Measurements from ENCODE around the gene ZBED5.

ZBED5 gene

DNA sequence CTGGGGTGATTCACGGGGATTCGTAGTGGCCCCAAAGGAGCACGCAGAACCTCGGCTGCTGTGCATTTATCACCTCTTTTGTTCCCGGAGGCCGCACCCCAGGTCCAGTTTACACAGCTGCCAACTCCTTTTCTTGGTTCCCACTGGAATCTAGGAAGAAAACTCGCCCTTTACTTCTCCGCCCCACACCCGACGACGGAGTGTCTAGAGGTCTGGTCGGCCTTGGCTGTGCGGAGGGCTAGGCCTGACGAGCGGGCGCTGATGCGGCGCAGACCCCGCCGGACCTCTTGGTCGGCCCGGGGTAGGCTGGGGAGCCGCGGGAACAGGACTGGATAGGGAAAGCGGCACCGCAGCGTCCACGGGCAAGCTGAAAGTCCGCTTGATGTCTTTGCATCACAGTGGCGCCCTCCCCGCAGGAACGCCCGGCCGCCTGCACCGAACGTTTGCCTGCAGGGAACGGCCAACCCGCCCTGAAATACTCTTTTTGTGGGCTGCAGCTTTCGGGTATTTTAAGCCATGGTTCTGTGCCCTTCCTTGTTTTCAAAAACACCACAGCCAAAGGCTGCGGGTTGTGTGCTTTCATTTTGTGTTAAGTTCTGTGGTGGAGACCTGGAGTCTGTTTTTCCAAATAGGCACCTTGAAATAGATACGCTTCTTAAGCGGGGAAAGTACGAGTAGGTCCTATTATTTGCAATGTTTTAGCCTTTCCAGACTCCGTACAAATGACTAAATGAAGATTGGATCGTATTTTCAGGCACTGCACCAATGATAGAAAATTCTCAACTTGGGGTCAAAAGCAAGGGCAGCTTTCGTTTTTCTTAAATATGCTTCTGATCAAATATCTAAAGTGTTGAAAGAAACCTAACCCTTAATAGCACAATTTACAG is 829 bp upstream of the ZBED5 start:
- Histone ChIP-seq H3K27me3 (ENCODE audit: insufficient read depth, poor library complexity, severe bottlenecking) (no peaks in the 10 kb centered on the region), H3K27ac (replicated peaks) (peak overlapping the region; percentile 87), H3K4me3 (replicated peaks; ENCODE audit: insufficient read depth, low read length) (peak overlapping the region; percentile 97)
- peak in 1 of 2 experiments; percentile 66 for DNase-seq (ENCODE audit: low read depth in 1 of 2, low spot score in 1 of 2)
- 0 out of 2 replicates have a peak, but pooled peaks have one; percentile 12 for TF ChIP-seq GABPA (IDR thresholded peaks at IDR 0.05; ENCODE audit: low read depth)
- TF ChIP-seq, protein P1, sequence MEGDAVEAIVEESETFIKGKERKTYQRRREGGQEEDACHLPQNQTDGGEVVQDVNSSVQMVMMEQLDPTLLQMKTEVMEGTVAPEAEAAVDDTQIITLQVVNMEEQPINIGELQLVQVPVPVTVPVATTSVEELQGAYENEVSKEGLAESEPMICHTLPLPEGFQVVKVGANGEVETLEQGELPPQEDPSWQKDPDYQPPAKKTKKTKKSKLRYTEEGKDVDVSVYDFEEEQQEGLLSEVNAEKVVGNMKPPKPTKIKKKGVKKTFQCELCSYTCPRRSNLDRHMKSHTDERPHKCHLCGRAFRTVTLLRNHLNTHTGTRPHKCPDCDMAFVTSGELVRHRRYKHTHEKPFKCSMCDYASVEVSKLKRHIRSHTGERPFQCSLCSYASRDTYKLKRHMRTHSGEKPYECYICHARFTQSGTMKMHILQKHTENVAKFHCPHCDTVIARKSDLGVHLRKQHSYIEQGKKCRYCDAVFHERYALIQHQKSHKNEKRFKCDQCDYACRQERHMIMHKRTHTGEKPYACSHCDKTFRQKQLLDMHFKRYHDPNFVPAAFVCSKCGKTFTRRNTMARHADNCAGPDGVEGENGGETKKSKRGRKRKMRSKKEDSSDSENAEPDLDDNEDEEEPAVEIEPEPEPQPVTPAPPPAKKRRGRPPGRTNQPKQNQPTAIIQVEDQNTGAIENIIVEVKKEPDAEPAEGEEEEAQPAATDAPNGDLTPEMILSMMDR (IDR thresholded peaks at IDR 0.05; ENCODE audit: insufficient read depth, low read length): no peak
- TF ChIP-seq, protein P2, sequence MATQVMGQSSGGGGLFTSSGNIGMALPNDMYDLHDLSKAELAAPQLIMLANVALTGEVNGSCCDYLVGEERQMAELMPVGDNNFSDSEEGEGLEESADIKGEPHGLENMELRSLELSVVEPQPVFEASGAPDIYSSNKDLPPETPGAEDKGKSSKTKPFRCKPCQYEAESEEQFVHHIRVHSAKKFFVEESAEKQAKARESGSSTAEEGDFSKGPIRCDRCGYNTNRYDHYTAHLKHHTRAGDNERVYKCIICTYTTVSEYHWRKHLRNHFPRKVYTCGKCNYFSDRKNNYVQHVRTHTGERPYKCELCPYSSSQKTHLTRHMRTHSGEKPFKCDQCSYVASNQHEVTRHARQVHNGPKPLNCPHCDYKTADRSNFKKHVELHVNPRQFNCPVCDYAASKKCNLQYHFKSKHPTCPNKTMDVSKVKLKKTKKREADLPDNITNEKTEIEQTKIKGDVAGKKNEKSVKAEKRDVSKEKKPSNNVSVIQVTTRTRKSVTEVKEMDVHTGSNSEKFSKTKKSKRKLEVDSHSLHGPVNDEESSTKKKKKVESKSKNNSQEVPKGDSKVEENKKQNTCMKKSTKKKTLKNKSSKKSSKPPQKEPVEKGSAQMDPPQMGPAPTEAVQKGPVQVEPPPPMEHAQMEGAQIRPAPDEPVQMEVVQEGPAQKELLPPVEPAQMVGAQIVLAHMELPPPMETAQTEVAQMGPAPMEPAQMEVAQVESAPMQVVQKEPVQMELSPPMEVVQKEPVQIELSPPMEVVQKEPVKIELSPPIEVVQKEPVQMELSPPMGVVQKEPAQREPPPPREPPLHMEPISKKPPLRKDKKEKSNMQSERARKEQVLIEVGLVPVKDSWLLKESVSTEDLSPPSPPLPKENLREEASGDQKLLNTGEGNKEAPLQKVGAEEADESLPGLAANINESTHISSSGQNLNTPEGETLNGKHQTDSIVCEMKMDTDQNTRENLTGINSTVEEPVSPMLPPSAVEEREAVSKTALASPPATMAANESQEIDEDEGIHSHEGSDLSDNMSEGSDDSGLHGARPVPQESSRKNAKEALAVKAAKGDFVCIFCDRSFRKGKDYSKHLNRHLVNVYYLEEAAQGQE (IDR thresholded peaks at IDR 0.05; ENCODE audit: insufficient replicate concordance, low read depth): no peak
- TF ChIP-seq SPI1 (IDR thresholded peaks at IDR 0.05; ENCODE audit: borderline replicate concordance, low read depth): no peak; the same call in 1 of the 2 replicates
- no peak for TF ChIP-seq POLR2AphosphoS5 (IDR thresholded peaks at IDR 0.05; ENCODE audit: low read depth)

DNA sequence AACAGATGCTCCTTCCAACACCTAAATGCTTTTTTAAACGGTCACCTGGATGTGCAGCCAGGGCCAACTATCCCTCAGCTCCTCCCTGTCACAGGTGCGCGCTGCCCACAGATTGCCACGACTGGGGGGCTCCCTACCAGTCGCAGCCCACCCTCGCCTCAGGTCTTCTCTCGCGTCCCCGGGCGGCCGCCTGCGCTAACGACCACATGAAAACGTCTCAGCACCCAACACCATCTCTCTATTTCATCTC is 469 bp downstream of the ZBED5 start:
- Histone ChIP-seq H3K4me3 (replicated peaks; ENCODE audit: insufficient read depth, low read length) (peak overlapping the region; percentile 97), H3K27me3 (ENCODE audit: insufficient read depth, poor library complexity, severe bottlenecking) (no peaks in the 10 kb centered on the region), H3K27ac (replicated peaks) (peak overlapping the region; percentile 87)
- no peak for DNase-seq (ENCODE audit: low read depth in 1 of 2, low spot score in 1 of 2)
- TF ChIP-seq, protein P2 (IDR thresholded peaks at IDR 0.05; ENCODE audit: insufficient replicate concordance, low read depth): no peak
- no peak for TF ChIP-seq GABPA (IDR thresholded peaks at IDR 0.05; ENCODE audit: low read depth)
- no peak for TF ChIP-seq SPI1 (IDR thresholded peaks at IDR 0.05; ENCODE audit: borderline replicate concordance, low read depth)
- TF ChIP-seq POLR2AphosphoS5 (IDR thresholded peaks at IDR 0.05; ENCODE audit: low read depth): 0 out of 2 replicates have a peak, but pooled peaks have one; percentile 16
- TF ChIP-seq, protein P1 (IDR thresholded peaks at IDR 0.05; ENCODE audit: insufficient read depth, low read length): no peak

DNA sequence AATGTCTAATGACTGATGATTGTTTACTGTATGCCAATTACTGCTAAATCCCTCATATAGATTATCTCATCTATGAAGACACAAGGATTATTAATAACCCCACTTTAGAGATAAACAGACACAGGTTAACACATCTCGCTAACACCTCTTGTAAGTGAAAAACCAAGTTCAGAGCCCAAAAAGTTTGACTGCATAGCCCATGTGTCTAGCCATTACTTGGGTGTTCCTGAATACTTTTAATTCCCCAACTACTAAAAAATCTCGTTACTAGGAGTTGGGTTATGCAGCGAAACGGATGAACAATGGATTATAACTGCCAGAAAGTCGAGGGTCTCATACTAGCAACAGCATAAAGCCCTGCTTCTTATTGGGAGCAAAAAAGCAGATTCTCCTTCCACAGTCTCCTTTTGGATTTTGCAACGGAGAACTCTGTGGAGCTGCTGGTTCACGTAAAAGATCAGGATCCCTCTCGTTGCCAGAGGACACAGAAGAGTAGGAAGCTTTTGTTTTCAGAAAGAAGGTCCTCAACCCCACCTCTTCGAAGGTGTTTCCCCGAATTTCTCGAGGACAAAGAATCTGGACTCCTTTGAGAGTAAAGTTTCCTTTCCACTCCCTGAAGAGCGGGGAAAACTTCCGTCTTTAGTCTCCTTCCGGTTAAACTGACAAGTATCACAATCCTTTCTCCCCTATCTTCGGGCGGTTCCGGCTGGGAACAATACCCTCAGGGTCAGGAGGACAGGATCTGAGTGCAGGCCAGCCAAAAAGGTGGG is 979 bp downstream of the ZBED5 start:
- Histone ChIP-seq H3K4me3 (replicated peaks; ENCODE audit: insufficient read depth, low read length) (peak overlapping the region; percentile 97), H3K27ac (replicated peaks) (peak overlapping the region; percentile 87), H3K27me3 (ENCODE audit: insufficient read depth, poor library complexity, severe bottlenecking) (no peaks in the 10 kb centered on the region)
- TF ChIP-seq, protein P1 (IDR thresholded peaks at IDR 0.05; ENCODE audit: insufficient read depth, low read length): no peak
- TF ChIP-seq SPI1 (IDR thresholded peaks at IDR 0.05; ENCODE audit: borderline replicate concordance, low read depth) (no peak), POLR2AphosphoS5 (IDR thresholded peaks at IDR 0.05; ENCODE audit: low read depth) (peak; percentile 47; the same call in 1 of the 2 replicates), GABPA (IDR thresholded peaks at IDR 0.05; ENCODE audit: low read depth) (peak; percentile 55)
- TF ChIP-seq, protein P2 (IDR thresholded peaks at IDR 0.05; ENCODE audit: insufficient replicate concordance, low read depth): no peak
- DNase-seq (ENCODE audit: low read depth in 1 of 2, low spot score in 1 of 2): peak in 1 of 2 experiments; percentile 58
